WTC11 (cell line): ENCODE results near the gene FAM24A. TPM values are rescaled to one million over a fixed set of nuclear protein-coding genes. Genes with fewer than 3 reads are reported as not detected.

Experiments
- ATAC-seq: fragments of 200-7000 bp; cut with Tn5 transposase; 2 replicates; pipeline ENCODE4 v1.10.0; 2021; ENCODE audit warnings: mild to moderate bottlenecking, moderate library complexity
- Bru-seq: library from RNA; stranded (reverse); fragments of 400-500 nt; gene quantifications from one replicate; lab custom pipeline; 2021; lab: Mats Ljungman, UMichigan
- CTCF ChIA-PET: fragments of 300-600 bp; sonication (Branson Sonifier 250); formaldehyde crosslinking; loops from one replicate; lab custom pipeline; 2021; ENCODE audit warnings: antibody characterized with exemption; lab: Charles Lee
- POLR2A ChIA-PET: fragments of 350-600 bp; sonication (Branson Sonifier 250); formaldehyde crosslinking; loops from one replicate; lab custom pipeline; 2021; ENCODE audit warnings: antibody characterized with exemption; lab: Charles Lee
- DNase-seq: peaks from one replicate; pipeline ENCODE4 v3.0.0; 2021; ENCODE audit warnings: low spot score
- H3K27ac Mint-ChIP-seq: 2 replicates; pipeline ENCODE4 v1.8.0; 2021; ENCODE audit warnings: mixed read lengths
- H3K27me3 Mint-ChIP-seq: 2 replicates; pipeline ENCODE4 v1.8.0; 2021; ENCODE audit warnings: low read depth, mild to moderate bottlenecking, moderate library complexity, mixed read lengths
- H3K36me3 Mint-ChIP-seq: 2 replicates; pipeline ENCODE4 v1.8.0; 2021; ENCODE audit warnings: mixed read lengths
- H3K4me1 Mint-ChIP-seq: 2 replicates; pipeline ENCODE4 v1.8.0; 2022; ENCODE audit warnings: mixed read lengths
- H3K4me3 Mint-ChIP-seq: 2 replicates; pipeline ENCODE4 v1.8.0; 2021; ENCODE audit warnings: mild to moderate bottlenecking, moderate library complexity, mixed read lengths
- H3K9me3 Mint-ChIP-seq: 2 replicates; pipeline ENCODE4 v1.8.0; 2021; ENCODE audit warnings: mixed read lengths
- AR ChIP-seq: fragments of 250-450 bp; sonication (Bioruptor Pico); IDR thresholded peaks from 2 replicates; pipeline ENCODE4 v1.9.0; 2021; ENCODE audit warnings: mild to moderate bottlenecking
- ATF3 ChIP-seq: sonication (generic); formaldehyde crosslinking; conservative IDR thresholded peaks from 2 replicates; pipeline ENCODE4 v1.8.1; 2022; ENCODE audit warnings: mild to moderate bottlenecking, missing genetic modification reagents
- E2F5 ChIP-seq: sonication (generic); formaldehyde crosslinking; IDR thresholded peaks from 2 replicates; pipeline ENCODE4 v1.8.1; 2022; ENCODE audit warnings: mild to moderate bottlenecking, moderate library complexity, missing genetic modification reagents
- FOXJ3 ChIP-seq: sonication (generic); formaldehyde crosslinking; IDR thresholded peaks from 2 replicates; pipeline ENCODE4 v1.9.0; 2021; ENCODE audit warnings: missing genetic modification reagents, mild to moderate bottlenecking, borderline replicate concordance
- FOXK1 ChIP-seq: sonication (generic); formaldehyde crosslinking; IDR thresholded peaks from 2 replicates; pipeline ENCODE4 v1.8.0; 2022; ENCODE audit warnings: mild to moderate bottlenecking, moderate library complexity, missing genetic modification reagents
- FOXP1 ChIP-seq: sonication (generic); formaldehyde crosslinking; IDR thresholded peaks from 2 replicates; pipeline ENCODE4 v1.8.0; 2022; ENCODE audit warnings: missing genetic modification reagents, mild to moderate bottlenecking, moderate library complexity, borderline replicate concordance
- GABPB1 ChIP-seq: sonication (generic); formaldehyde crosslinking; IDR thresholded peaks from 2 replicates; pipeline ENCODE4 v1.8.1; 2023; ENCODE audit warnings: mild to moderate bottlenecking, missing genetic modification reagents
- HMGA2 ChIP-seq: fragments of 250-450 bp; sonication (Bioruptor Pico); IDR thresholded peaks from 2 replicates; pipeline ENCODE4 v1.4.0; 2021; ENCODE audit warnings: mild to moderate bottlenecking, moderate library complexity
- IRF1 ChIP-seq: sonication (generic); formaldehyde crosslinking; IDR thresholded peaks from 2 replicates; pipeline ENCODE4 v1.8.0; 2023; ENCODE audit warnings: missing genetic modification reagents
- MAX ChIP-seq: sonication (generic); formaldehyde crosslinking; IDR thresholded peaks from 2 replicates; pipeline ENCODE4 v1.8.0; 2022; ENCODE audit warnings: mild to moderate bottlenecking, missing genetic modification reagents
- NFE2L1 ChIP-seq: sonication (generic); formaldehyde crosslinking; IDR thresholded peaks from 2 replicates; pipeline ENCODE4 v1.8.1; 2023; ENCODE audit warnings: missing genetic modification reagents
- NR1H2 ChIP-seq: sonication (generic); formaldehyde crosslinking; IDR thresholded peaks from 2 replicates; pipeline ENCODE4 v1.9.0; 2021; ENCODE audit warnings: mild to moderate bottlenecking, moderate library complexity, missing genetic modification reagents
- NR2C2 ChIP-seq: sonication (generic); formaldehyde crosslinking; IDR thresholded peaks from 2 replicates; pipeline ENCODE4 v1.8.0; 2022; ENCODE audit warnings: mild to moderate bottlenecking, missing genetic modification reagents
- PRDM15 ChIP-seq: sonication (generic); formaldehyde crosslinking; IDR thresholded peaks from 2 replicates; pipeline ENCODE4 v1.8.0; 2022; ENCODE audit warnings: missing genetic modification reagents
- RORB ChIP-seq: fragments of 250-450 bp; sonication (Bioruptor Pico); IDR thresholded peaks from 2 replicates; pipeline ENCODE4 v1.9.0; 2021; ENCODE audit warnings: mild to moderate bottlenecking
- SMAD3 ChIP-seq: sonication (generic); formaldehyde crosslinking; IDR thresholded peaks from 2 replicates; pipeline ENCODE4 v1.8.0; 2022; ENCODE audit warnings: missing genetic modification reagents, mild to moderate bottlenecking, borderline replicate concordance
- SMAD4 ChIP-seq: sonication (generic); formaldehyde crosslinking; IDR thresholded peaks from 2 replicates; pipeline ENCODE4 v1.8.0; 2022; ENCODE audit warnings: mild to moderate bottlenecking, missing genetic modification reagents
- TEAD1 ChIP-seq: sonication (generic); formaldehyde crosslinking; IDR thresholded peaks from 2 replicates; pipeline ENCODE4 v1.8.0; 2022; ENCODE audit warnings: mild to moderate bottlenecking, missing genetic modification reagents
- USF2 ChIP-seq: sonication (generic); formaldehyde crosslinking; IDR thresholded peaks from 2 replicates; pipeline ENCODE4 v1.8.1; 2023; ENCODE audit warnings: mild to moderate bottlenecking, missing genetic modification reagents, moderate library complexity
- ZMAT4 ChIP-seq: fragments of 250-450 bp; sonication (Bioruptor Pico); IDR thresholded peaks from 2 replicates; pipeline ENCODE4 v1.9.0; 2021; ENCODE audit warnings: mild to moderate bottlenecking
- ZNF512 ChIP-seq: sonication (generic); formaldehyde crosslinking; IDR thresholded peaks from 2 replicates; pipeline ENCODE4 v1.8.1; 2022; ENCODE audit warnings: missing genetic modification reagents, borderline replicate concordance
- long read RNA-seq, 3 experiments: library from RNA in 1 of 3; library from capped mRNA in 1 of 3; library from polyadenylated mRNA in 1 of 3; unstranded in 2 of 3; stranded (forward) in 1 of 3; transcript quantifications; one replicate each; pipeline ENCODE4 v2.0.0, GENCODE V29; 2021
- total RNA-seq: library from RNA; stranded (reverse); gene quantifications from 3 replicates; pipeline ENCODE4 v1.2.3, GENCODE V29; 2021

Gene FAM24A
- total RNA-seq (not detected in 3 replicates), Bru-seq, nascent RNA (not detected)
- long read RNA-seq, experiment 1, result 0 reads
- long read RNA-seq, experiment 2, result 0 reads
- long read RNA-seq, experiment 3, result 0 reads

GRCh38 chr10:122910310-122910709 is at the start of gene FAM24A:
FAM24A (plus strand) TSS chr10:122910610; CDS start chr10:122911635, 1,025 bp downstream.
- POLR2A ChIA-PET, result no interaction called here
- CTCF ChIA-PET, result no interaction called here
- no peaks in the 10 kb centered on the region for H3K9me3 Mint-ChIP-seq
- H3K4me1 Mint-ChIP-seq, result no peaks in the 10 kb centered on the region
- H3K36me3 Mint-ChIP-seq, result no peaks in the 10 kb centered on the region
- no peak within 1 kb of the TSS for H3K27ac Mint-ChIP-seq
- no peak within 1 kb of the TSS for H3K4me3 Mint-ChIP-seq
- ATAC-seq (no peak), DNase-seq (no peak)
- TF ChIP-seq HMGA2 (CRISPR knock-in tag) (no peak), FOXP1 (no peak), FOXK1 (CRISPR knock-in tag) (no peak), E2F5 (CRISPR knock-in tag) (no peak), MAX (CRISPR knock-in tag) (no peak), ATF3 (CRISPR knock-in tag) (no peak), IRF1 (no peak), SMAD4 (CRISPR knock-in tag) (no peak), RORB (CRISPR knock-in tag) (no peak), NFE2L1 (CRISPR knock-in tag) (no peak), PRDM15 (CRISPR knock-in tag) (no peak), NR1H2 (no peak), TEAD1 (CRISPR knock-in tag) (no peak), ZMAT4 (CRISPR knock-in tag) (no peak), SMAD3 (CRISPR knock-in tag) (no peak), FOXJ3 (CRISPR knock-in tag) (no peak), NR2C2 (no peak), ZNF512 (no peak)
- peaks cover 17% of the 10 kb centered on the region for H3K27me3 Mint-ChIP-seq

- no peak overlapping the region for H3K4me3 Mint-ChIP-seq
- H3K4me1 Mint-ChIP-seq, result peaks cover 15% of the 10 kb centered on the region
- H3K27me3 Mint-ChIP-seq, result peaks cover 3% of the 10 kb centered on the region; the same call in 1 of the 2 replicates
- no peak overlapping the region for H3K27ac Mint-ChIP-seq
- POLR2A ChIA-PET, result no interaction called here
- DNase-seq (no peak), ATAC-seq (no peak)
- CTCF ChIA-PET, result no interaction called here
- peaks cover 21% of the 10 kb centered on the region for H3K36me3 Mint-ChIP-seq
- peaks cover 11% of the 10 kb centered on the region for H3K9me3 Mint-ChIP-seq
- TF ChIP-seq GABPB1 (CRISPR knock-in tag) (no peak), ZNF512 (no peak), NR1H2 (no peak), AR (CRISPR knock-in tag) (no peak), FOXP1 (no peak), USF2 (CRISPR knock-in tag) (no peak)
Measured at GRCh38 chr10:122861711-122862161, 48.7 kb upstream of the FAM24A start.
